Loucy (cell line): ENCODE measurements around the gene KRTAP4-12.
"Not testable (repeated sequence)": the region's sequence is repeated elsewhere in the genome, so short reads cannot be mapped to it uniquely, and the experiment has no call there.

Experiments used
- EZH2phosphoT487 ChIP-seq: fragments of 200-600 bp; IDR thresholded peaks from 2 replicates; pipeline ENCODE4 v1.6.1; 2018; ENCODE audit warnings: antibody characterized with exemption, mild to moderate bottlenecking, moderate library complexity, borderline replicate concordance
- TF ChIP-seq, protein P1 (sequence below): fragments of 200-600 bp; sonication (generic); conservative IDR thresholded peaks from 2 replicates; pipeline ENCODE4 v1.5.1; 2014; ENCODE audit warnings: mild to moderate bottlenecking, antibody characterized with exemption, low read length

GRCh38 chr17:41088760-41089352 lies 35.1 kb downstream of the KRTAP4-12 start:
- TF ChIP-seq, protein P1, sequence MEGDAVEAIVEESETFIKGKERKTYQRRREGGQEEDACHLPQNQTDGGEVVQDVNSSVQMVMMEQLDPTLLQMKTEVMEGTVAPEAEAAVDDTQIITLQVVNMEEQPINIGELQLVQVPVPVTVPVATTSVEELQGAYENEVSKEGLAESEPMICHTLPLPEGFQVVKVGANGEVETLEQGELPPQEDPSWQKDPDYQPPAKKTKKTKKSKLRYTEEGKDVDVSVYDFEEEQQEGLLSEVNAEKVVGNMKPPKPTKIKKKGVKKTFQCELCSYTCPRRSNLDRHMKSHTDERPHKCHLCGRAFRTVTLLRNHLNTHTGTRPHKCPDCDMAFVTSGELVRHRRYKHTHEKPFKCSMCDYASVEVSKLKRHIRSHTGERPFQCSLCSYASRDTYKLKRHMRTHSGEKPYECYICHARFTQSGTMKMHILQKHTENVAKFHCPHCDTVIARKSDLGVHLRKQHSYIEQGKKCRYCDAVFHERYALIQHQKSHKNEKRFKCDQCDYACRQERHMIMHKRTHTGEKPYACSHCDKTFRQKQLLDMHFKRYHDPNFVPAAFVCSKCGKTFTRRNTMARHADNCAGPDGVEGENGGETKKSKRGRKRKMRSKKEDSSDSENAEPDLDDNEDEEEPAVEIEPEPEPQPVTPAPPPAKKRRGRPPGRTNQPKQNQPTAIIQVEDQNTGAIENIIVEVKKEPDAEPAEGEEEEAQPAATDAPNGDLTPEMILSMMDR, result not testable (repeated sequence)
- TF ChIP-seq EZH2phosphoT487, result not testable (repeated sequence)
